Measurements from ENCODE around the gene PCDHGB4.

The PCDHGB4 gene

DNA sequence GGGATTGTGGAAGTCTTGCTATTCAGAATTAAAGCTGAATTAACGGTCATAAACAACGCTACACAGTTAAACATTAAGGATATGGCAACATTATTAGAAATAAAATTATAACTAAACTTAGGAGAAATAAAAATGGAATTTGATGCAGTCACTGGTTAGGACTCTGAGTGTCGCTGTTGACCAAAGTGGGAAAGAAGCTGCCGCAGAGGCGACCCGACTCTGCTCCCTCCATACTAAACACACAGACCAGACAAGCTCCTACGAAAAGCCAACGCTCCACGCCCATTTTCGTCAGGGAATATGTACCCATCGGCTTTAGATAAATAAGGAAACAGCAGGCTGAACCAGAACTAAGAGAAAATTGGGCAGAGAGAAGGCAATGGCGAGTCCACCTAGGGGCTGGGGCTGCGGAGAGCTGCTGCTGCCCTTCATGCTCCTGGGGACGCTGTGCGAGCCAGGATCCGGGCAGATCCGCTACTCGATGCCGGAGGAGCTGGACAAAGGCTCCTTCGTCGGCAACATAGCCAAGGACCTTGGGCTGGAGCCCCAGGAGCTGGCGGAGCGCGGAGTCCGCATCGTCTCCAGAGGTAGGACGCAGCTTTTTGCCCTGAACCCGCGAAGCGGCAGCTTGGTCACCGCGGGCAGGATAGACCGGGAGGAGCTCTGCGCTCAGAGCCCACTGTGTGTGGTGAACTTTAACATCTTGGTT lies 23.4 kb upstream of the PCDHGB4 start, which contains the start of gene PCDHGA5:
Gene PCDHGA5, plus strand, starts transcription at position 211 of the 709 bp plus-strand sequence. Its CDS starts 169 bp downstream, at position 380.
- Histone ChIP-seq H3K27me3 (ENCODE audit: insufficient read depth, low read length, poor library complexity) (no peaks in the 10 kb centered on the region), H3K9me3 (ENCODE audit: insufficient read depth, low read length, severe bottlenecking) (no peaks in the 10 kb centered on the region), H3K79me2 (ENCODE audit: insufficient read depth, low read length) (no peaks in the 10 kb centered on the region), H3K9ac (ENCODE audit: low read depth, low read length) (no peak within 1 kb of the TSS), H4K20me1 (ENCODE audit: insufficient read depth, low read length) (no peaks in the 10 kb centered on the region), H3K27ac (ENCODE audit: low read length) (no peak within 1 kb of the TSS), H3K4me2 (ENCODE audit: insufficient read depth, low read length) (no peak within 1 kb of the TSS), H3K4me3 (ENCODE audit: low read depth in 1 of 2, low read length in 2 of 2) (no peak within 1 kb of the TSS), H3K36me3 (ENCODE audit: insufficient read depth, low read length) (no peaks in the 10 kb centered on the region), H2AFZ (ENCODE audit: low read depth, low read length) (no peak within 1 kb of the TSS), H3K4me1 (ENCODE audit: insufficient read depth, low read length) (peaks cover 3% of the 10 kb centered on the region; the same call in 1 of the 2 replicates)
- DNase-seq (no peak), ATAC-seq (ENCODE audit: insufficient read depth, low read depth) (no peak)
- TF ChIP-seq EZH2 (IDR thresholded peaks at IDR 0.05; ENCODE audit: borderline replicate concordance, low read depth, low read length, severe bottlenecking) = no peak
- TF ChIP-seq, protein P1, sequence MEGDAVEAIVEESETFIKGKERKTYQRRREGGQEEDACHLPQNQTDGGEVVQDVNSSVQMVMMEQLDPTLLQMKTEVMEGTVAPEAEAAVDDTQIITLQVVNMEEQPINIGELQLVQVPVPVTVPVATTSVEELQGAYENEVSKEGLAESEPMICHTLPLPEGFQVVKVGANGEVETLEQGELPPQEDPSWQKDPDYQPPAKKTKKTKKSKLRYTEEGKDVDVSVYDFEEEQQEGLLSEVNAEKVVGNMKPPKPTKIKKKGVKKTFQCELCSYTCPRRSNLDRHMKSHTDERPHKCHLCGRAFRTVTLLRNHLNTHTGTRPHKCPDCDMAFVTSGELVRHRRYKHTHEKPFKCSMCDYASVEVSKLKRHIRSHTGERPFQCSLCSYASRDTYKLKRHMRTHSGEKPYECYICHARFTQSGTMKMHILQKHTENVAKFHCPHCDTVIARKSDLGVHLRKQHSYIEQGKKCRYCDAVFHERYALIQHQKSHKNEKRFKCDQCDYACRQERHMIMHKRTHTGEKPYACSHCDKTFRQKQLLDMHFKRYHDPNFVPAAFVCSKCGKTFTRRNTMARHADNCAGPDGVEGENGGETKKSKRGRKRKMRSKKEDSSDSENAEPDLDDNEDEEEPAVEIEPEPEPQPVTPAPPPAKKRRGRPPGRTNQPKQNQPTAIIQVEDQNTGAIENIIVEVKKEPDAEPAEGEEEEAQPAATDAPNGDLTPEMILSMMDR (IDR thresholded peaks at IDR 0.05; ENCODE audit: borderline replicate concordance, extremely low read depth, low read length, poor library complexity, severe bottlenecking) = peak; percentile 8

GRCh38 chr5:141366016-141366896 lies 21.2 kb upstream of the PCDHGB4 start:
- ATAC-seq (ENCODE audit: insufficient read depth, low read depth) = no peak
- Histone ChIP-seq H4K20me1 (ENCODE audit: insufficient read depth, low read length) (no peaks in the 10 kb centered on the region), H3K4me1 (ENCODE audit: insufficient read depth, low read length) (no peaks in the 10 kb centered on the region), H3K27me3 (ENCODE audit: insufficient read depth, low read length, poor library complexity) (peaks cover 4% of the 10 kb centered on the region), H3K4me2 (ENCODE audit: insufficient read depth, low read length) (no peak overlapping the region), H3K9me3 (ENCODE audit: insufficient read depth, low read length, severe bottlenecking) (no peaks in the 10 kb centered on the region), H3K36me3 (ENCODE audit: insufficient read depth, low read length) (no peaks in the 10 kb centered on the region), H3K79me2 (ENCODE audit: insufficient read depth, low read length) (no peaks in the 10 kb centered on the region), H3K4me3 (ENCODE audit: low read depth in 1 of 2, low read length in 2 of 2) (no peak overlapping the region), H3K27ac (ENCODE audit: low read length) (no peak overlapping the region), H3K9ac (ENCODE audit: low read depth, low read length) (no peak overlapping the region), H2AFZ (ENCODE audit: low read depth, low read length) (no peak overlapping the region)
- TF ChIP-seq, protein P1 (IDR thresholded peaks at IDR 0.05; ENCODE audit: borderline replicate concordance, extremely low read depth, low read length, poor library complexity, severe bottlenecking) = no peak
- TF ChIP-seq EZH2 (IDR thresholded peaks at IDR 0.05; ENCODE audit: borderline replicate concordance, low read depth, low read length, severe bottlenecking) = no peak
- no peak for DNase-seq

DNA sequence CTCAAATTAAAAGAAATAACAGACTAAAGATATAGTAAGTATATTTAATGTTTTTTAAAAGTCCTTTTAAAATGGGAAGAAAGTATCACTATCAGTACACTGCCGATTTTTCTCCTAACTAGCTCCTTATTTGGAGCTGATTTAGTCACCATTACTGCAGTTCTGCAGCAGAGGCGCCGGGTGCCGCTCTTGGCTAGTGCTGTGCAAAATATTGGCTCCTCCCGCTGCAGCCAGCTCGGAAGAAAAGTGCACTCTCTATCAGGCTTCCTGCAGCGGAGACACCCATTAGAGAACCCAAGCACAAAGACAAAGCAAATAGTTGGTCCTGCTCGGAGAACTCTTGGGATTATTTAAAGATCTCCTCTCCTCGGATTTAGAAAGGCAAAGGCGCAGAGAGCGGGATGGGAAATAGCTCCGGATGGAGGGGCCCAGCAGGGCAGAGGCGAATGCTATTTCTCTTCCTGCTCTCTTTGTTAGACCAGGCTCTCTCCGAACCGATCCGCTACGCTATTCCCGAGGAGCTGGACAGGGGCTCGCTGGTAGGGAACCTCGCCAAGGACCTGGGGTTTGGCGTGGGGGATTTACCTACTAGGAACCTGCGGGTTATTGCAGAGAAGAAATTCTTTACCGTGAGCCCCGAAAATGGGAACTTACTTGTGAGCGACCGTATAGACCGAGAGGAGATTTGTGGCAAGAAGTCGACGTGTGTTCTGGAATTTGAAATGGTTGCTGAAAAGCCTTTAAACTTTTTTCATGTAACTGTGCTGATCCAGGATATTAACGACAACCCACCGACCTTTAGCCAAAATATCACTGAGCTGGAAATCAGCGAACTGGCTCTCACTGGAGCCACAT lies 17.3 kb upstream of the PCDHGB4 start, which contains the start of gene PCDHGB3:
Gene PCDHGB3, plus strand, starts transcription at position 249 of the 855 bp plus-strand sequence. Its CDS starts 153 bp downstream, at position 402.
- H4K20me1 ChIP-seq (ENCODE audit: insufficient read depth, low read length) = no peaks in the 10 kb centered on the region
- H3K79me2 ChIP-seq (ENCODE audit: insufficient read depth, low read length) = no peaks in the 10 kb centered on the region
- no peak within 1 kb of the TSS for H3K4me3 ChIP-seq (ENCODE audit: low read depth in 1 of 2, low read length in 2 of 2)
- peaks cover 4% of the 10 kb centered on the region for H3K27me3 ChIP-seq (ENCODE audit: insufficient read depth, low read length, poor library complexity)
- no peak within 1 kb of the TSS for H3K4me2 ChIP-seq (ENCODE audit: insufficient read depth, low read length)
- TF ChIP-seq, protein P1 (IDR thresholded peaks at IDR 0.05; ENCODE audit: borderline replicate concordance, extremely low read depth, low read length, poor library complexity, severe bottlenecking) = no peak
- no peak for TF ChIP-seq EZH2 (IDR thresholded peaks at IDR 0.05; ENCODE audit: borderline replicate concordance, low read depth, low read length, severe bottlenecking)
- no peak within 1 kb of the TSS for H2AFZ ChIP-seq (ENCODE audit: low read depth, low read length)
- no peaks in the 10 kb centered on the region for H3K4me1 ChIP-seq (ENCODE audit: insufficient read depth, low read length)
- no peaks in the 10 kb centered on the region for H3K9me3 ChIP-seq (ENCODE audit: insufficient read depth, low read length, severe bottlenecking)
- DNase-seq = no peak
- H3K9ac ChIP-seq (ENCODE audit: low read depth, low read length) = no peak within 1 kb of the TSS
- no peak within 1 kb of the TSS for H3K27ac ChIP-seq (ENCODE audit: low read length)
- no peaks in the 10 kb centered on the region for H3K36me3 ChIP-seq (ENCODE audit: insufficient read depth, low read length)
- ATAC-seq (ENCODE audit: insufficient read depth, low read depth) = no peak

Measured in DND-41 (cell line).